ENCODE results near the gene GTPBP6.
"Not testable (repeated sequence)": the region's sequence is repeated elsewhere in the genome, so short reads cannot be mapped to it uniquely, and the experiment has no call there.

Gene GTPBP6

DNA sequence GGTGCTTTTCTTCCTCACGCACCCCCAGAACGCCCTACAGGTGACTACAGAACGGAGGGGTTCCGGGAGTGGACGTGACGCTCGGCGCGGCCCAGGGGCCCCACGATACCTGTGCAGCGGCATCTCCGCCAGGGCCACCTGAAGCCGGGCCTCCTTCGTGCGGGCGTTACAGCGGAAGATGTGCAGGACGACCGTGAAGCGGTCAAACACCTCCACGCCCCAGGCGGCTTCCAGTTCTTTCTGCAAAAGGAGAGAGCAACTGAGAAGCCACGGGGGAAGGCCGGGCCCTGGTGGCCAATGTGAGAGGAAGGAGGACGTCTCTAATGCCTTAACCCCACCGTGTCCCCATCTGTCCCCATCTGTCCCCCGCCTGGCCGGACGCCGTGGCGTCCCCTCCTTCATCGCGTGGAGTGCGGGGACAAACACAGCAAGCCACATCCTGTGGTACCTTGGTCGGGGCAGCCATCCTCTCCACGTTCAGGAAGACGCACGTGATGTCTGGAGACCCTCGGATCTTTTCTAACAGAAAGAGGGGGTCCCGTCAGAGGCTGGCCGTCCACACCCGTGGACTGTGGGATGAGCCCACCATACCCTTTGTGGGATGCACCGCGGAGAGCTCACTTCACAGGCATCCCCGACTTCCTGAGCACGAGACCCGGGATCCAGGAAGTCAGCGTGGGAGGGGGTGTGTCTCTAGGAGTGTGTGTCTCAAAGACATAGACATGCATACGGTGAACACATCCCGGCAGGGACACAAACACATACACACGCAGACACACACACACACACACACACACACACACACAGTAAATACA lies 3.6 kb downstream of the GTPBP6 start:
- no peak for DNase-seq

DNA sequence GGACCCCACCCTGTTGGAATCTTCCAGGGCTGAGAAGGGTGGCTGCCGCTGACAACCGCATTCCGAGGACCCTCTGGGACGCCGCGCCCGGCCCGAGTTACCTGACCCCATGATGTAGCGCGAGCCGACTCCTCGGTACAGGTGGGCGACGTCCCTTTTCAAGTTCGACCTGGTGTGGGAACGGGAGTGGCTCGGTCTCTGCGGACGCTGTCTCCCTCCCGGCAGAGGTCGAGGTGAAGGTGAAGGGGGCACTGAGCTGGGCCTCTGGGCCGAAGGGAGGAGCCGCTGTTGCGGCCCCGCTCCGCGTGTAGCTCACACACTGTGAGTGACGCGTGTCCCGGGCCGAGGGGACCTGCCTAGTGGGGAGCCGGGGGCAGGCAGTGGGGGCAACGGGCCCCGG lies 4.5 kb downstream of the GTPBP6 start:
- DNase-seq = no peak

DNA sequence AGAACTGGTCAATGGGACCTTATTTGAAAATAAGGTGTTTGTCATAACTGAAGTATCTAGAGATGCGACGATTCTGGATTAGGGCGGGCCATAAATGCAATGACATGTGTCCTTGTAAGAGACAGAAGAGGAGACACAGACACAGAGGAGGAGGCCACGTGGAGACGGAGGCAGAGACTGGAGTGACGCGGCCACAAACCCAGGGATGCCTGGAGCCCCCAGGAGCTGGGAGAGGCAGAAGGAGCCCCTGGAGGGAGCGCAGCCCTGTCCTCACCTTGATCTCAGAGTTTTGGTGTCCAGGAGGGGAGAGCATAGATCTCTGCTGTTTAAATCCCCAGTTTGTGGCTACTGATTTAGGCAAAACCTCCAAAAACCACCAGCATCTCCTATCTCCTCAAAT lies 5.0 kb downstream of the GTPBP6 start:
- no peak for DNase-seq

DNA sequence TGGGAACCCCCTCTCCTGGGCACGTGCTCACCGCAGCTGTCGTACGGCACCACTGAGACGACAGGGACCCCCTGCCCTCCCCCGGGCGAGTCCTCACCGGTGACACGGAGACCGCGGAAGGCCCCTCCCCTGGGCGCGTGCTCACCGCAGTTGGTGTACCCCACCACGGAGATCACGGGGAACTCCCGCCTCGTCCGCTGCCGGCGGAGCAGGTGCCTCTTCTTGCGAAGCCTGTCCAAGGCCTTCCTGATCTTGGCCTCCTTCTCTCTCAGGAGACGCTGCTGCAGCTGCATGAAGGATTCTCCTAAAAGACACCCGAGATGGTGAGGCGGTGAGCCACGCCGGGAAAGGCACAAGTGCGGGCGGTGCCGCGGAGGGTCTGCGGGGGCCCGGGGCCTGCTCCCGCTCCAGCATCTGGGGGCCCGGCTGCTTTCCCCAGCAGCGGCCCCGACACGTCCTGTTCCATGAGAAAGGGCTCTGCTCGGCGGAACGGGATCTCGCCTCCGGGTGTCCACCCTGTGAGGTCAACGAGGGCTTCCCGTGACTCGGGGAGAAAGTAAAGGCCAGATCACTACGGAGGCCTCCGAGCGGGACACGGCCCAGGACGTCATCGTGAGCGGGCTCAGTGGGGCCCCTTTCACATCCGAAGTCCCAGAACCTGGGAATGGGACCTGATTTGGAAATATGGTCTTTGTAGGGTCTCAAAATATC lies 5.8 kb downstream of the GTPBP6 start:
- no peak for DNase-seq

DNA sequence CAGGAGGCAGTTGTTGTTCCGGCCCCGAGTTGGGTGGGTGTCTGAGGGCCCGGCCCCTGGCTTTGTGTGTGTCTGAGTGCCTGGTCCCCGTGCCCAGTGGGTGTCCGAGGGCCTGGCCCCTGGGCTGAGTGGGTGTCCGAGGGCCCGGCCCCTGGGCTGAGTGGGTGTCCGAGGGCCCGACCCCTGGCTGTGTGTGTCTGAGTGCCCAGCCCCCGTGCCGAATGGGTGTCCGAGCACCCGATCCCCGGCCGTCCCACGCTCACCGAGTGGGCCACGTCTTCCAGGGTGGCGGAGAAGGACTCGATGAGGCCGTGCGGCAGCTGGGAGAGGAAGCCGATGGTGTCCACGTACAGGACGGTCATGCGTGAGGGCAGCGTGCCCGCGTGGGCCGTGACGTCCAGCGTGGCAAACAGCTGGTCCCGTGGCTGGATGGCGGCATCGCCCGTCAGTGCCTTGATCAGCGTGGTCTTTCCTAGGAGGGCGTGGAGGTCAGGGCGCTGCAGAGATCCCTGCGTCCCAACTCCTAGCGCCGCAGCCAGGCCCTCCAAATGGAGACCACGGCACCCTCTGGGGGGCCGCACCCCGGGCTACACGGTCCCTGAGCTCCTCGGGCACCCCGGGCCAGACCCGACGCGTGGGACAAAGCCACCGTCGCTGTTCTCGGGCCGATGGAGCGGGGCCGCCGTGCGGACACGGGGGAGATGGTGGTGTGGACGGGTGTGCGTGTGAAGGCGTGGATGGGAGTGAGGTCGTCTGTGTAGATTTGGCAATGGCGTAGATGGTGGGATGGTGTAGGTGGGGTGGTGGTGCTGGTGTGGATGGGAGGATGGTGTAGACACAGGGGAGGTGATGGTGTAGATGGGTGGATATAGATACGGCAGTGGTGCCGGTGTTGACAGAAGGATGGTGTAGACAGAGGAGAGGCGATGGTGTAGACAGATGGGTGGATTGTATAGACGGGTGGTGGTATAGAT lies 7.2 kb downstream of the GTPBP6 start:
- no peak for DNase-seq

DNA sequence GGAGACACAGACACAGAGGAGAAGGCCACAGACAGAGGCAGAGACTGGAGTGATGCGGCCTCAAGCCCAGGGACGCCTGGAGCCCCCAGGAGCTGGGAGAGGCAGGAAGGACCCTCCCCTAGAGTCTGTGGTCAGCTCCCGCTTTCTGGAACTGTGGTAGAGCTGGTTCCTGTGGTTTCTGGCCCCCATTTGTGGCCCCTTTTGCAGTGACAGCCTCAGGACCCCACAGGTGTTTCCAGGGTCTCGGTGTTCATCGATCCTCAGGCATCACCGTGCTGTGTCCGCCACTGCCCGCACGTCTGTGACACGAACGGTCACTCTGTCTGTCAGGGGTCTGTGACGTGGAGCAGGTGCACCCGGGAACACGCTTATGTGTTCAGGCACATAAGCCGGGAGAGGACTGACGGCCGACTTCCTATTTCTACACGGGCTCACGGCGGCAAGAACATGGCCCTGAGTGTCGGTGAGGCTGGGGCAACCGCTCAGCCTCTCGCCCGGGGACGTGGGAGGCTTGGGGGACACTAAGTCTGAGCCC lies 7.9 kb downstream of the GTPBP6 start:
- DNase-seq = no peak

DNA sequence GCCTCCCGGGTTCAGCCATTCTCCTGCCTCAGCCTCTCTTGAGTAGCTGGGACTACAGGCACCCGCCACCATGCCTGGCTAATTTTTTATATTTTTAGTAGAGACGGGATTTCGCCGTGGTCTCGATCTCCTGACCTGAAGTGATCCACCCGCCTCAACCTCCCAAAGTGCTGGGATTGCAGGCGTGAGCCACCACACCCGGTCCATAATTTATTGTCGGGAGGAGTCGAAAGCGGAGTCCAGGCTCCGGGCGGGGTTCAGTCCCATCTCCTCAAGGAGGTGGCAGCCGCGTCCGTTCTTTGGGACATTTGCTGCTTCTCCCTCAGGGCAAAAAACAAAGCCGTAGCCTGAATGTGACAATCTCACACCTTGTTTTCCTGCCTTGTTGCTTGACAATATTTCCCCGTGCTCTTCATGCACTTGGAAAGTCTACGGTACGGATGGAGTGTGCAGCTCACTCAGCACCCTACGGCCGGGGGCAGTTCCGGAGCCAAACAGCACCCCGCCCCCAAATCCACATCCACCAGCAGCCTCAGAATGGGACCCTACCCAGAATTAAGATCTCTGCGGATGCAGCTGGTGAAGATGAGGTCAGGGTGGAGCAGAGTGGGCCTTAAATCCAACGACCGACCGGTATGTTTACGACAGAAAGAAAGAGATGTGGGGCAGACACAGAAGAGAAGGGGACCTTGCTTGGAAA lies 9.6 kb downstream of the GTPBP6 start:
- DNase-seq = no peak

DNA sequence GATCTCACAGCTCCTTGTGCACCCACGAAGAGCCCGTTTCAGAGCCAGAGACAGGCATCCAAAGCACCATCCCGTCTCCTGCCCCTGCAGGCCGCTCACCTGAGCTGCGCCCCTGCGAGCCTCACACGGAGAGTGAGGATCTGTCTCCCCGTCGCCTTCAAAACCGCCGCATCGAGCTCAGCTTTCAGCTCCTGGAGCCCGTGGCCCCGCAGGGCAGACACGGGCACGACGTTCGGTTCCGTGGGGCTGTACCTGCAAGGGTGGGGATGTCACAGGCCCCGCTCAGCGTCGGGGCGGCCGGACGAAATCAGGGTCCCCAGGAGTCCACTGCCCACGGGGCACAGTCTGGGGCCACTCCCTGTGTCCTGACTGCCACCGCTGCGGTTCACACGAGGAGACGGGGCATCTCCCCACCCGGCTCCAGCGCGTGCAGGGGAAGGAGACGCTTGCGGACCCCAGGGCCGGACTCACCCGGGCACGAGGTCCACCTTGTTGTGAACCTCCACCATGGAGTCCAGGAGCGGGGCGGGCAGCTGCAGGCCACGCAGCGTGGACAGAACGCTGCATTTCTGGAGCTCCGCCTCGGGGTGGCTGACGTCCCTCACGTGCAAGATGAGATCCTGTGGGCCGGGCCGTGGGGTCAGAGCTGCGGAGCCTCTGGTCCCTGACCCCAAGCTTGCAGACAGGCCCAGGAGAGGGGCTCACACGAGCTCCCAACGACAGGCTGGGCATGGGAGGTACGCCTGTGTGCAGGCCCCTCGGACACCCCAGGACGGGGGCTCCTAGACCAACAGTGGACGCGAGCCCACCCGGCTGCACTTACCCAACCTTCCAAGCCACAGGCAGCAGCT lies 11.1 kb downstream of the GTPBP6 start:
- DNase-seq = no peak

DNA sequence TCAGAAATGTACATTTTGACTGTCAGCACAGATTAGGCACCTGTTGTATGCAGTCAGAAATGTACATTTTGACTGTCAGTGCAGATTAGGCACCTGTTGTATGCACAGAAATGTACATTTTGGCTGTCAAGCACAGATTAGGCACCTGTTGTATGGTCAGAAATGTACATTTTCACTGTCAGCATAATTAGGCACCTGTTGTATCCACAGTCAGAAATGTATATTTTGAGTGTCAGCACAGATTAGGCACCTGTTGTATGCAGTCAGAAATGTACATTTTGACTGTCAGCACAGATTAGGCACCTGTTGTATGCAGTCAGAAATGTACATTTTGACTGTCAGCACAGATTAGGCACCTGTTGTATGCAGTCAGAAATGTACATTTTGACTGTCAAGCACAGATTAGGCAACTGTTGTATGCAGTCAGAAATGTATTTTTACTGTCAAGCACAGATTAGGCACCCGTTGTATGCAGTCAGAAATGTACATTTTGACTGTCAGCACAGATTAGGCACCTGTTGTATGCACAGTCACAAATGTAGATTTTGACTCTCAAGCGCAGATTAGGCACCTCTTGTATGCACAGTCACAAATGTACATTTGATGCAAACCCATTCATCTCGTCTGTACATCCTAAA lies 11.9 kb downstream of the GTPBP6 start:
- not testable (repeated sequence) for DNase-seq

DNA sequence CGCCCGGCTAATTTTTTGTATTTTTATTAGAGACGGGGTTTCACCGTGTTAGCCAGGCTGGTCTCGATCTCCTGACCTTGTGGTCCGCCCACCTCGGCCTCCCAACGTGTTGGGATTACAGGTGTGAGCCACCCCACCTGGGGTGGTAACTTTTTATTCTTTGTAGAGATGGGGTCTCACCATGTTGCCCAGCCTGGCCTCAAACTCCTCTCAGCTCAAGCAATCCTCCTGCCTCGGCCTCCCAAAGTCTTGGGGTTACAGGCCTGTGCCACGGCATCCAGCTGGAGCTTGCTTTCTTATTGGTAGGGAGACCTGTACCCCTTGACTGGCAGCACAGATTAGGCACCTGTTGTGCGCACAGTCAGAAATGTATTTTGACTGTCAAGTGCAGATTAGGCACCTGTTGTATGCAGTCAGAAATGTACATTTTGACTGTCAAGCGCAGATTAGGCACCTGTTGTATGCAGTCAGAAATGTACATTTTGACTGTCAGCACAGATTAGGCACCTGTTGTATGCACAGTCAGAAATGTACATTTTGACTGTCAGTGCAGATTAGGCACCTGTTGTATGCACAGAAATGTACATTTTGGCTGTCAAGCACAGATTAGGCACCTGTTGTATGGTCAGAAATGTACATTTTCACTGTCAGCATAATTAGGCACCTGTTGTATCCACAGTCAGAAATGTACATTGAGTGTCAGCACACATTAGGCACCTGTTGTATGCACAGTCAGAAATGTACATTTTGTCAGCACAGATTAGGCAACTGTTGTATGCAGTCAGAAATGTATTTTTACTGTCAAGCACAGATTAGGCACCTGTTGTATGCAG lies 12.6 kb downstream of the GTPBP6 start:
- not testable (repeated sequence) for DNase-seq

DNA sequence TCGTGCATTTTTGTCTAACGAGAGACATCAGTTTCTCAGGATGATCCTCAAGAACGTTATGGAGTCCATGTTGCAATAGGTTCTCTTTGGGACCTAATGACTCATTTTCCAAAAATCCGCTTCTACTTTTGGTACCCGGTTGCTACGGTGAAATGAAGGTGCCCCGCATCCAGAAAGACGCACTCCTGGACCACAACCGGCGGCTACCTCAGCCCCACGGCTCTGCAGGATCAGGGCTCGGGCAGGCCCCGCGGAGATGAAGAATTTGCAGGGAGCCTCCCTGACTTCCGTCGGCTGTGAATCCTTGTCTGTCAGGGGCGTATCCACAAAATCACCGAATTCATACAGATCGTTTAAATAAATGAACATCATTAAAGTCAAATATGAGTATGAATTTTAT lies 15.6 kb downstream of the GTPBP6 start:
- DNase-seq = no peak

DNA sequence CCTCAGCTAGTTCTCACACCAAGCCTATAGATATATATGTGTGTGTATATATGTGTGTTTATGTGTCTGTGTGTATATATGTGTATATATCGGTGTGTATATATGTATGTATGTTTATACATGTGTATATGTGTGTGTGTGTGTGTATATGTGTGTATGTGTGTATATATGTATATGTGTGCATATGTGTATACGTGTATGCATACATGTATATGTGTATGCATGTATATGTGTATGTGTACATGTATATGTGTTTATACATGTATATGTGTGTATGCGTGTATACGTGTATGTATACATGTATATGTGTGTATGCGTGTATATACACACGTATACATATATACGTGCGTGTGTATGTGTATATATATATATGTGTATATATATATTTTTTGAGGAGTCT lies 18.3 kb downstream of the GTPBP6 start:
- DNase-seq = no peak

DNA sequence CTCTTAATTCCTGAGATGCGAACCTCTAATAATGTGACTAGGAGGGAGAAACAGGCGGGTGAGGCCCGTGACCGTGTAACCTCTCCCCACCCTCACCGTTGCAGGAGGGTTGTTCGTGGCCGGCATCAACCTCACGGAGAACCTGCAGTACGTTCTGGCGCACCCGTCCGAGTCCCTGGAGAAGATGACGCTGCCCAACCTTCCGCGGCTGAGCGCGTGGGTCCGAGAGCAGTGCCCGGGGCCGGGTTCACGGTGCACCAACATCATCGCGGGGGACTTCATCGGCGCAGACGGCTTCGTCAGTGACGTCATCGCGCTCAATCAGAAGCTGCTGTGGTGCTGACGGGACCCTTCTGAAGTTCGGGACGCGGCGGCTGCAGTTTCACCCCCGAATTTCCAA lies 19.6 kb downstream of the GTPBP6 start:
- DNase-seq = no peak

DNA sequence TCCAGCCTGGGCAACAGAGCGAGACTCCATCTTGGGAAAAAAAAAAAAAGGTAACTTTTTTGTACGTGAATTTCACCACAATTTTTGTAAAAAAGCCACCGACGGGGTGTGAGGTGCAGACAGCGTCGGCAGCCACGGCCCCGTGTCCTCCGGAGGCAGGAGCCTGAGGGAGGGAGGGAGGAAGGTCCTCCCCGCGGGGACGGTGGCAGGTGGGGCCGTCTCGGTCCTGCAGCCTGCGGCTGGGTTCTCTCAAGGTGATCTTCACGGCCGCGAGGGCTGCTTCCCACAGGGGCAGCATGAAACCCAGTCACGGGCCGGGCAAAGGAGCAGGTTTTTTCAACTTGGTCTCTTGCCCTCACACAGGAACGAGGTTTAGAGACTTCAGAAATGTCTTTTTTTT lies 23.5 kb downstream of the GTPBP6 start:
- no peak for DNase-seq

DNA sequence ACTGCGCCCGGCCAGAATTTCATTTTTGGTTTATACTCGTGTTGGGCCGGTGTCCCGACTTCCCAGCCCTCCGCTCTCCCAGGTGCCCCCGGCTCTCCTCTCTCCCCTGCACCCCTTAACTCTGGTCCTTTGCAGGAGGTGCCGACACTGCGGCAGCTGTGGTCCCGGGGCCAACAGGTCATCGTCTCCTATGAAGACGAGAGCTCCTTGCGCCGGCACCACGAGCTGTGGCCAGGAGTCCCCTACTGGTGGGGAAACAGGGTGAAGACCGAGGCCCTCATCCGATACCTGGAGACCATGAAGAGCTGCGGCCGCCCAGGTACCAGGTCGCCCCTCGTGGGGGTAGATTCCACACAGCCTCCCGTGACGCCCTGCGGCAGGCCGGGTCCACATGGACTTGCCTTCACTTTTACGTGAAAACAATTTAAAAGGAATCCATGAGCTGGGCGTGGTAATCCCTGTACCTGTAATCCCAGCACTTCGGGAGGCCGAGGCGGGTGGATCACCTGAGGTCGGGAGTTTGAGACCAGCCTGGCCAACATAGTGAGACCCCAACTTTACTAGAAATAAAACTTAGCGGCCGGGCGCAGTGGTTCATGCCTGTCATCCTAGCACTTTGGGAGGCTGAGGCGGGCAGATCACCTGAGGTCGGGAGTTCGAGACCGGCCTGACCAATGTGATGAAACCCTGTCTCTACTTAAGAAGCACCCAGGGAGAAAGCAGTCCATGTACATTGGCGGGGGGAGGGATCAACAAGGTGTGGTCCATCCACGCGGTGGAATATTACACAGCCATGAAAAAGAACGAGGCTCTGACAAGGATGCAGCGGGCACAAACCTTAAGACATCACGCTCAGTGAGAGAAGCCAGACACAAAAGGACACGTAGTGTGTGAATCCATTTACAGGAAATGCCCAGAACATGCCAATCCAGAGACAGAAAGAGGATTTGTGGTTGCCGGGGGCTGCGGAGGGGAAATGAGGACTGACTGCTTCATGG lies 25.4 kb downstream of the GTPBP6 start:
- DNase-seq = no peak

DNA sequence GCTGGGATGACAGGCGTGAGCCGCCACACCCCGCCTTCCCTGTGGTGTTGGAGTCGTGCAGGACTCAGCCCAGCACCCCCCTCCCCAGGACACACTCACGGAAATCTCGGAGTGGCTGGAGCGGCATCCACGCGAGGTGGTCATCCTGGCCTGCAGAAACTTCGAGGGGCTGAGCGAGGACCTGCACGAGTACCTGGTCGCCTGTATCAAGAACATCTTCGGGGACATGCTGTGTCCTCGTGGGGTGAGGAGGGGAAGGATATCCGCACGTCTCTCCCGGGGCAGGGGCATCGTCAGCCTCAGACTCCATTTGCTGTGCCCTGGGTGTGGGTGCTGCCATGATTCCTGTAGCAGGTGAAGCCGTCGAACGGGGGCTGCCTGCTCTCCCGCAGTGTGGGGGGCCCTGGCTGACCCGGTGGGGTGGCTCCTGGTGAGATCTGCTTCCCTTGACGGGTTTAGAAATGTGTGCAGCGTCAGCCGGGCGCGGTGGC lies 27.1 kb downstream of the GTPBP6 start:
- no peak for DNase-seq

DNA sequence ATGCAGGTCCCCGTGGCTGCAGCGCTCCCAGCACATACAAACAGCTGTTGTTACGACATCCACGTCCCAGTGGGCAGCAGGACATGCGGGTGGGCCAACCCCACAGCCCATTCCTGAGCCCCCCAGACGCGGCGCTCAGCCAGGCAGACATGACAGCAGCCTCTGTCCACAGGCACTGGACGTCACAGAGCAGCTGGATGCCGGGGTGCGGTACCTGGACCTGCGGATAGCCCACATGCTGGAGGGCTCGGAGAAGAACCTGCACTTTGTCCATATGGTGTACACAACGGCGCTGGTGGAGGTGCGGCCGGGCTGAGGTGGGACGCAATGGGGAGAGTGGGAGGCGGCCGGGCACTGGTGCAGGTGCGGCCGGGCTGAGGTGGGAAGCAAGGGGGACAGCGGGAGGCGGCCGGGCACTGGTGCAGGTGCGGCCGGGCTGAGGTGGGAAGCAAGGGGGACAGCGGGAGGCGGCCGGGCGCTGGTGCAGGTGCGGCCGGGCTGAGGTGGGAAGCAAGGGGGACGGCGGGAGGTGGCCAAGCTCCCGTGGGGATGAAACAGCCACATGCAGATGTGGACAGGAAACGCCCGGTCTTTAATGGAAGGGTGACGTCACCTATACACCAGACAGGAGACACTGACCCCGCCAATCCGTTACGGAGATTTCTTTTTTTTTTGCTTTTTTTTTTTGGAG lies 28.0 kb downstream of the GTPBP6 start:
- DNase-seq = no peak

DNA sequence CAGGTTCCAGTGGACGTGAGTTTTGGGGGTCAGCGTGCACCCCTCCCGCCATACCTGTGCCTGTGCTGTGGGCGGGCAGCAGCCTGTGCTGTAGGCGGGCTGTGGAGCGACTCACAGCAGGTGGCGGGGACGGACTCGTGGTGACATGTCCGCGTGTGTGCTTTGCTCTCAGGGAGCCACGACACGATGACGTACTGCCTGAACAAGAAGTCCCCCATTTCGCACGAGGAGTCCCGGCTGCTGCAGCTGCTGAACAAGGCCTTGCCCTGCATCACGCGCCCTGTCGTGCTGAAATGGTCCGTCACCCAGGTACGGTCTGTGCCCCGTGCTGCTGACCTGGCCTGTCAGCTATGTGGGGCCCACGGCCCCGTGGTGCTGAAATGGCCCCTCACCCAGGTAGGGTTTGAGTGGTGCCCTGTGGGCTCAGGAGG lies 30.0 kb downstream of the GTPBP6 start:
- no peak for DNase-seq

All from inflammatory macrophage treated with lipopolysaccharide for 4 hours (primary cell).